GM18519 (cell line): ENCODE measurements around the gene SYNPO.

ENCODE experiments used
- ATAC-seq: cut with Tn5 transposase; IDR thresholded peaks from one replicate; pipeline ENCODE4 v1.9.1; 2021; ENCODE audit warnings: mild to moderate bottlenecking, moderate library complexity; ENCODE audit not compliant: unreplicated experiment, low FRiP score

The SYNPO gene

GRCh38 chr5:150653762-150654556 is 13.5 kb downstream of the SYNPO start:
- no peak for ATAC-seq

GRCh38 chr5:150655221-150655620 is 14.8 kb downstream of the SYNPO start:
- ATAC-seq, result no peak

- peak; percentile 66 for ATAC-seq
These were observed 16.0 kb downstream of the SYNPO start for GRCh38 chr5:150656191-150657132.

- ATAC-seq, result no peak
These were observed 17.7 kb downstream of the SYNPO start for GRCh38 chr5:150658121-150658520.

- ATAC-seq, result no peak
These were observed 18.3 kb downstream of the SYNPO start for GRCh38 chr5:150658699-150659265.

GRCh38 chr5:150659360-150660107 is 19.1 kb downstream of the SYNPO start:
- ATAC-seq, result no peak

GRCh38 chr5:150660108-150660831 is 19.8 kb downstream of the SYNPO start:
- ATAC-seq, result no peak

GRCh38 chr5:150661086-150661485 is 20.6 kb downstream of the SYNPO start, which contains the start of gene MYOZ3:
Gene MYOZ3, plus strand, starts transcription at chr5:150661251. Its CDS starts 1,691 bp downstream, at chr5:150662942.
- no peak for ATAC-seq

GRCh38 chr5:150661821-150662596 is 21.5 kb downstream of the SYNPO start:
- no peak for ATAC-seq

- no peak for ATAC-seq
These were observed 22.5 kb downstream of the SYNPO start for GRCh38 chr5:150662731-150663516.

- ATAC-seq, result no peak
These were observed 23.5 kb downstream of the SYNPO start for GRCh38 chr5:150663936-150664335.

GRCh38 chr5:150665044-150665443 is 24.6 kb downstream of the SYNPO start:
- ATAC-seq, result no peak

- no peak for ATAC-seq
These were observed 30.0 kb downstream of the SYNPO start for GRCh38 chr5:150670275-150670947.

GRCh38 chr5:150670948-150671310 is 30.5 kb downstream of the SYNPO start:
- no peak for ATAC-seq

- ATAC-seq, result no peak
These were observed 31.2 kb downstream of the SYNPO start for GRCh38 chr5:150671509-150672236.

GRCh38 chr5:150672237-150672883 is 31.9 kb downstream of the SYNPO start:
- no peak for ATAC-seq
